ENCODE data around the gene N4BP3. TPM values are rescaled to one million over a fixed set of nuclear protein-coding genes. Genes with fewer than 3 reads are reported as not detected.

N4BP3 gene
- total RNA-seq, 4 donors from 2014 or later, result 0.84 to 1.3 (median 0.94) TPM

DNA sequence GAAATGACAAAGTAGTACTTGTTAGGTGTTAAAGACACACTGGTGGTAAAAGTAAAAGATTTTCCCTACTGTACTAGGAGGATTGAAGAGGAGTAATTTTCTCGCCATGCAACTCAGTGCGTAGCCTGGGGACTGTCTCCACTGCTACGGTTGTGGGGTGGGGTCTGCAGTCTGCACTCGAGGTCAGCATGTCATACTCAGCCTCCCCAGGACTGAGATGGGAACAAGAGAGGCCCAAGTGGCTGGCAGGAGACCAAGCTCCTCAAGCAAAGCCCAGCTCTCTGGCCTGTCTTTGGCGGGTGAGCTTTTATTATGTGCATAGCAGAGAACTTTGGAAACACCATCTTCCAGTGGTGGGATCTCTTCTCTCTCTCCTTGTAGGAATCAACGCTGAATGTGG is 29.9 kb downstream of the N4BP3 start:
- Histone ChIP-seq H3K4me3 (no peak overlapping the region), H3K9me3 (no peaks in the 10 kb centered on the region), H3K27me3 (no peaks in the 10 kb centered on the region), H3K4me1 (no peaks in the 10 kb centered on the region), H3K27ac (no peak overlapping the region), H3K36me3 (peaks cover 0 to 96% (median 21%) of the 10 kb centered on the region in 3 donors)
- TF ChIP-seq, protein P1, sequence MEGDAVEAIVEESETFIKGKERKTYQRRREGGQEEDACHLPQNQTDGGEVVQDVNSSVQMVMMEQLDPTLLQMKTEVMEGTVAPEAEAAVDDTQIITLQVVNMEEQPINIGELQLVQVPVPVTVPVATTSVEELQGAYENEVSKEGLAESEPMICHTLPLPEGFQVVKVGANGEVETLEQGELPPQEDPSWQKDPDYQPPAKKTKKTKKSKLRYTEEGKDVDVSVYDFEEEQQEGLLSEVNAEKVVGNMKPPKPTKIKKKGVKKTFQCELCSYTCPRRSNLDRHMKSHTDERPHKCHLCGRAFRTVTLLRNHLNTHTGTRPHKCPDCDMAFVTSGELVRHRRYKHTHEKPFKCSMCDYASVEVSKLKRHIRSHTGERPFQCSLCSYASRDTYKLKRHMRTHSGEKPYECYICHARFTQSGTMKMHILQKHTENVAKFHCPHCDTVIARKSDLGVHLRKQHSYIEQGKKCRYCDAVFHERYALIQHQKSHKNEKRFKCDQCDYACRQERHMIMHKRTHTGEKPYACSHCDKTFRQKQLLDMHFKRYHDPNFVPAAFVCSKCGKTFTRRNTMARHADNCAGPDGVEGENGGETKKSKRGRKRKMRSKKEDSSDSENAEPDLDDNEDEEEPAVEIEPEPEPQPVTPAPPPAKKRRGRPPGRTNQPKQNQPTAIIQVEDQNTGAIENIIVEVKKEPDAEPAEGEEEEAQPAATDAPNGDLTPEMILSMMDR (IDR thresholded peaks at IDR 0.05), result no peak
- TF ChIP-seq POLR2A (IDR thresholded peaks at IDR 0.05), result no peak
- TF ChIP-seq EP300 (IDR thresholded peaks at IDR 0.05), result no peak
- DNase-seq (ENCODE audit: low spot score in 2 of 2), result no peak
- WGBS, 2 donors, result 83 to 86% methylated on average over 6 of the region's 6 CpGs

DNA sequence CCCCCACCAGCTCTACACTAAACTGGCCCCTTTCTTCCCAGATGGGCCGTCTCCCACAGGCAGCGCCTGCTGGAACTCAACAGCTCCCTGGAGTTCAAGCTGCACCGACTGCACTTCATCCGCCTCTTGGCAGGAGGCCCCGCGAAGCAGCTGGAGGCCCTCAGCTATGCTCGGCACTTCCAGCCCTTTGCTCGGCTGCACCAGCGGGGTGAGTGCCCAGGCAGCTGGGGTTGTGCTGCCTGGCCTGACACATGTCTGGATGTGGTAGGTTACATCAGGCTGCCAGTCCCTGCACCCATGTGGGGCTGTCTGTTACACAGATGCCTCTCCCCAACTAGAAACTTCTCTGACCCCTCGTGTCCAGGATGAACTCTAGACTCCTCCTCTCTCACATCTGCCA is 30.6 kb downstream of the N4BP3 start:
- H3K27ac ChIP-seq, result no peak overlapping the region
- WGBS, 2 donors, result 68 to 75% methylated on average over 6 to 7 of the region's 10 CpGs
- TF ChIP-seq, protein P1 (IDR thresholded peaks at IDR 0.05), result no peak
- TF ChIP-seq EP300 (IDR thresholded peaks at IDR 0.05), result no peak
- TF ChIP-seq POLR2A (IDR thresholded peaks at IDR 0.05), result no peak
- peaks cover 0 to under 1% (median 0%) of the 10 kb centered on the region in 4 donors for H3K4me1 ChIP-seq
- no peaks in the 10 kb centered on the region for H3K27me3 ChIP-seq
- peaks cover 0 to 97% (median 27%) of the 10 kb centered on the region in 3 donors for H3K36me3 ChIP-seq
- H3K9me3 ChIP-seq, result no peaks in the 10 kb centered on the region
- no peak overlapping the region for H3K4me3 ChIP-seq
- no peak for DNase-seq (ENCODE audit: low spot score in 2 of 2)

DNA sequence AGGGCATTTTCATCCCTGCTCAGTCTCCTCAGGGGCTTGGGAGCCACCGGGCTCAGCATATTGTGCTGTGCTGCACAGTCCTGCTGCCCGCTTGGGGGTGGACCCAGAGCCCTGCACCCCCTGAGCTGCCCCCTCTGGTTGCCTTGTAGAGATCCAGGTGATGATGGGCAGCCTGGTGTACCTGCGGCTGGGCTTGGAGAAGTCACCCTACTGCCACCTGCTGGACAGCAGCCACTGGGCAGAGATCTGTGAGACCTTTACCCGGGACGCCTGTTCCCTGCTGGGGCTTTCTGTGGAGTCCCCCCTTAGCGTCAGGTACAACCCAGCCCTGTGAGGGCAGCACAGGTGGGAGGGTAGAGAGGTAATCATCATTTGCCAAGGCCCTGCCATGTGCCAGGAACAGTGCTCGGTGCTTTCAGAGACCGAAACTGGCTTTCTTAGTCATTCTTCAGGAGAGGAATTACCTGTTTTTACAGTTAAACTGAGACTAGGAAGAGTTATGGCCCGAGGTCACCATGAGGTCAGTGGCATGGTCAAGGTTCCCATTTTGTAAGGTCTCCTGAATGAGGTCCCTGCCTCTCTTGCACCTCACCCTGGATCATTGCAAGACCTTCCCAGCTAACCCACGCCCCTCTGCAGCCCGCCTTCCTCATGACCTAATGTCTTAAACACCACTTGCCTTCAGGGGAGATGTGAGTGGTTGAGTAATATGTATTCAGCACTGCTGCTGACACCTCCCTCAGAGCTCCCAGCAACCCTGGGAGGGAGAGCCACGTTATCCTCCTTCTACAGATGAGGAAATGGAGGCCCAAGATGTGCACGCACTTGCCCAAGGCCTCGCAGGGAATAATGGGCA is 32.9 kb downstream of the N4BP3 start:
- H3K9me3 ChIP-seq, result no peaks in the 10 kb centered on the region
- H3K4me3 ChIP-seq, result no peak overlapping the region
- WGBS, 2 donors, result 57 to 73% methylated on average over 9 to 13 of the region's 14 CpGs
- no peak overlapping the region for H3K27ac ChIP-seq
- peaks cover 0 to 18% (median 0%) of the 10 kb centered on the region in 4 donors for H3K4me1 ChIP-seq
- no peaks in the 10 kb centered on the region for H3K27me3 ChIP-seq
- peak in 1 of 2 donors; percentile 59 for DNase-seq (ENCODE audit: low spot score in 2 of 2)
- H3K36me3 ChIP-seq, result peaks cover 0 to 100% (median 28%) of the 10 kb centered on the region in 3 donors
- TF ChIP-seq, protein P1 (IDR thresholded peaks at IDR 0.05), result peak; percentile 34 to 66 (median 43)
- TF ChIP-seq POLR2A (IDR thresholded peaks at IDR 0.05), result no peak

DNA sequence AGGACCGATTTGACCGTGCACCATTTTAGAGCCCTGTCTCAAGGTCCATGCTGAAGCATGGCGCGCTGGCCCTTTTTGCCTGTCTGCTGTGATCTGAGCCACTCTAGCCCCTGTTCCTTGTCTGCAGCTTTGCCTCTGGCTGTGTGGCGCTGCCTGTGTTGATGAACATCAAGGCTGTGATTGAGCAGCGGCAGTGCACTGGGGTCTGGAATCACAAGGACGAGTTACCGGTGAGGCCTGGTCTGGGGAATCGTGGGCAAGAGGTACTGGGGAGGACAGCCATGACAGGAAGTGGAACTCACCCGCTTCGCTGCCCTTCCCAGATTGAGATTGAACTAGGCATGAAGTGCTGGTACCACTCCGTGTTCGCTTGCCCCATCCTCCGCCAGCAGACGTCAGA is 34.1 kb downstream of the N4BP3 start:
- peaks cover 0 to 93% (median 28%) of the 10 kb centered on the region in 3 donors for H3K36me3 ChIP-seq
- H3K4me3 ChIP-seq, result no peak overlapping the region
- WGBS, 2 donors, result 83 to 88% methylated on average over 15 of the region's 15 CpGs
- TF ChIP-seq POLR2A (IDR thresholded peaks at IDR 0.05), result no peak
- no peak for TF ChIP-seq EP300 (IDR thresholded peaks at IDR 0.05)
- TF ChIP-seq, protein P1 (IDR thresholded peaks at IDR 0.05), result no peak
- no peak for DNase-seq (ENCODE audit: low spot score in 2 of 2)
- no peak overlapping the region for H3K27ac ChIP-seq
- H3K4me1 ChIP-seq, result peaks cover 0 to 30% (median 5%) of the 10 kb centered on the region in 4 donors
- no peaks in the 10 kb centered on the region for H3K9me3 ChIP-seq
- no peaks in the 10 kb centered on the region for H3K27me3 ChIP-seq

DNA sequence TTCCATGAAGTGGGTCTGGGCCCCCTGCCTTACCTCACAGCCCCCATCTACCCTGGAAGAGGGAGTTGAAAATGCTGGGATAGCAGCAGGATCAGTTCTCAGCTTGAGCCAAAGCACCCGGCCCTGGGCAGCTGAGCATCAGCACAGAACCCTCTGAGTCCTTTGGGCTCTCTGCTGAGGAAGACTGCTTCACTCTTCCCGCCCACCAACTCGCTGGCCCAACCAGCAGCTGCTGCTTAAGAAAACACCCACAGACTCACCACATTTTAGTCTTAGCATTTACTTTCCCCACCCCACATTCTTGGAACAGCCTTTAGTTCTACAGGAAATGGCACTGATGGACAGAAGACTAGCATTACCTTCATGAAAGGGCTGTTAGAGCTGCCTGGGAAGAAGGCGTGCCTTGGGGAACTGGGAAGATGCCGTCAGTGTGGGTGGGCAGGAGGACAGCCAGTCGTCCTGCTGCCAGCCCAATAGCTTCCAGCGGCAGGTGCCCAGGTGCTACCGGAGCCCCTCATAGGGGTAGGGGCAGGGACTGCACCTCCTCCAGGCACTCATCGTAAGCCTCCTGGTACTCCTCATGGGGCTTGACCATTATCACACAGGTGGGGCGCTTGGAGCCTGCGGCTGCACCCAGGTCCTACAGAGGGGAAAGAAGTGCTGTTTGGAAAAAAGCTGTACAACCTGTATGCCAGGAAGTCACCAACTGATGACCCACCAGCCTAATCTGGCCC is 36.0 kb downstream of the N4BP3 start:
- H3K4me3 ChIP-seq, result no peak overlapping the region
- no peak overlapping the region for H3K27ac ChIP-seq
- WGBS, 2 donors, result 64 to 66% methylated on average over 11 of the region's 11 CpGs
- DNase-seq (ENCODE audit: low spot score in 2 of 2), result no peak
- peaks cover 0 to 73% (median 24%) of the 10 kb centered on the region in 3 donors for H3K36me3 ChIP-seq
- H3K27me3 ChIP-seq, result no peaks in the 10 kb centered on the region
- TF ChIP-seq, protein P1 (IDR thresholded peaks at IDR 0.05), result no peak
- no peak for TF ChIP-seq POLR2A (IDR thresholded peaks at IDR 0.05)
- no peak for TF ChIP-seq EP300 (IDR thresholded peaks at IDR 0.05)
- no peaks in the 10 kb centered on the region for H3K9me3 ChIP-seq
- H3K4me1 ChIP-seq, result peaks cover 0 to 42% (median 13%) of the 10 kb centered on the region in 4 donors
